ENCODE data around the gene SSR3. TPM values are rescaled to one million over a fixed set of nuclear protein-coding genes. Genes with fewer than 3 reads are reported as not detected.

The SSR3 gene
- total RNA-seq, 1 donor from 2014 or later, result 148 TPM

DNA sequence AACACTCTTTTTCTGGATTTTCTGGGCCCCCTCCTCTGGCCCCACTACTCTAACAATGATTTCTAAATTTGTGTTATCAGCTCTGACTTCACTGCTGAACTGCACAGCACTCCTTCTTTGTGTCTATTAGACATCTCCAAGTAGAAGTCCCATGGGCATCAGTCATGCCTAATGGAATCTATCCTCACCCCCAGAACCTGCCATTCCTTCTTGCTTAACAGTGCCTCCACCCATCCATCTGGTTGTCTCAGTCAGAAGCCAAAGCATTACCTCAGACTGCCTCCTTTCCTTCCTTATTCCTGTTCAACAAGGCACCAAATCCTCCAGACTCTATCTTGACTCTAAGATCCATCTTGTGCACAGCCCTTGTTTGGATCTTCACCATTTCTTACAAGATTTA lies 36.2 kb downstream of the SSR3 start:
- no peak for DNase-seq (ENCODE audit: low spot score)
- Mint-ChIP-seq H3K9me3 (ENCODE audit: unreplicated experiment) (no peaks in the 10 kb centered on the region), H3K36me3 (ENCODE audit: low read depth, unreplicated experiment) (no peaks in the 10 kb centered on the region), H3K4me3 (ENCODE audit: unreplicated experiment) (no peak overlapping the region), H3K27me3 (ENCODE audit: unreplicated experiment) (peaks cover 2% of the 10 kb centered on the region), H3K4me1 (ENCODE audit: unreplicated experiment) (no peaks in the 10 kb centered on the region), H3K27ac (ENCODE audit: unreplicated experiment) (no peak overlapping the region)
- TF ChIP-seq CTCF (IDR thresholded peaks at IDR 0.05; ENCODE audit: unreplicated experiment), result no peak

DNA sequence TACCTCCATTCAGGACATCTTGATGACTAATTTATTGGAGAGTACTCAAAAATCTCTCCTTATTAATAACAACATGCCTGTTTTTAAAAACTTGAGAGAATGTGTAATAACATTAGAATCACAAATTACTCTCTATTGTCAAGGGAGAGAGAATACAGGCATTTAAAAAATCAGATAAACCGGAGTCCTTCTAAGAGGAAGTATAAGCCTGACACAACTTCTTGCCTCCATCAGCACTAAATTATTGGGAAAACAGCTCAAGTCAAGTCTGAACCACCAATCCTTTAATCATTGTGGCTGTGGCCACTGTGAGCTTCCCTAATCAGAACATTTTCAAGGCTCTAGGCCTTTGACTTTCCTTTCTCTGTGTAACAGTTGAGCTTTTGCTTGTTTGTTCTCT lies 38.0 kb downstream of the SSR3 start:
- no peak overlapping the region for H3K27ac Mint-ChIP-seq (ENCODE audit: unreplicated experiment)
- no peaks in the 10 kb centered on the region for H3K36me3 Mint-ChIP-seq (ENCODE audit: low read depth, unreplicated experiment)
- H3K4me3 Mint-ChIP-seq (ENCODE audit: unreplicated experiment), result no peak overlapping the region
- H3K27me3 Mint-ChIP-seq (ENCODE audit: unreplicated experiment), result peaks cover 2% of the 10 kb centered on the region
- no peak for TF ChIP-seq CTCF (IDR thresholded peaks at IDR 0.05; ENCODE audit: unreplicated experiment)
- no peaks in the 10 kb centered on the region for H3K4me1 Mint-ChIP-seq (ENCODE audit: unreplicated experiment)
- H3K9me3 Mint-ChIP-seq (ENCODE audit: unreplicated experiment), result no peaks in the 10 kb centered on the region
- DNase-seq (ENCODE audit: low spot score), result no peak

DNA sequence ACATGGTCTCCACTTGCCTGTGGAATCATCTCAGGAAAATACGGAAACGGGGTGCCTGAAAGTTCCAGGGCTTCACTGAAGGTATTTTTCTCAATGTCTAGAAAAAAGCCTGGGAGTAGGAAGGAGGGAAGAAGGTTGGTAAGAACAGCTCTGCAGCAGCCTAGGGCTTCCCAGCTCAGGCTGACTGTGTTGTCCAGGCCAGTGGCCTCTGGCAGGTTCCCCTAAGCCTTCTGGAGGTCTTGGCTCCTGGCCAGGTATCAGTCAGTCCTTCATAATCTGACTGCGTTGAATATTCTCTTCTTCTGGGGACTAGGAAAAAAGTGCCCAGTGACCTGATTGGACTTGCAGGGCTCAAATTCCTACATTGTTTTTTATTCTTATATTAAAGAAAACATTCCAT lies 38.6 kb downstream of the SSR3 start:
- DNase-seq (ENCODE audit: low spot score), result no peak
- no peaks in the 10 kb centered on the region for H3K36me3 Mint-ChIP-seq (ENCODE audit: low read depth, unreplicated experiment)
- peaks cover 3% of the 10 kb centered on the region for H3K4me1 Mint-ChIP-seq (ENCODE audit: unreplicated experiment)
- H3K9me3 Mint-ChIP-seq (ENCODE audit: unreplicated experiment), result no peaks in the 10 kb centered on the region
- no peak overlapping the region for H3K27ac Mint-ChIP-seq (ENCODE audit: unreplicated experiment)
- no peak for TF ChIP-seq CTCF (IDR thresholded peaks at IDR 0.05; ENCODE audit: unreplicated experiment)
- H3K27me3 Mint-ChIP-seq (ENCODE audit: unreplicated experiment), result peaks cover 2% of the 10 kb centered on the region
- H3K4me3 Mint-ChIP-seq (ENCODE audit: unreplicated experiment), result no peak overlapping the region

DNA sequence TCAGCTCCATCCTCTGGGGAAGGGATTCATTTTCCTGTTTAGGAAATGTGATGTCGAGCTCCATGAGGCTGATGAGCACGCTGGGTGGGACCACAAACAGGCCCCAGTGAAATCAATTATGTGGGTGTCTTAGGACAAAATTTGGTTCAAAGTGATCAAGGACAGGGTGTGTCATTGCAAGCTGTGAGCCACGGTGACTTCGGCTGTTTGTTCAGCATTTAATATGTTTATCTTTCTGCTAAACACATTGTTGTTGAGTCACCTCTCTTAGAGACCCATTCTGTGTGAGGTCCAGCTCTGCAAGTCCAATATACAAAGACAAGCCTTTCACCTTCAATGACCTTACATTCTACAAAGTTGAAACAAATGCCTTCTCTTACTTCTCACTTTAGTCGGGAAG lies 41.3 kb downstream of the SSR3 start:
- no peak for TF ChIP-seq CTCF (IDR thresholded peaks at IDR 0.05; ENCODE audit: unreplicated experiment)
- no peak for DNase-seq (ENCODE audit: low spot score)
- peaks cover 1% of the 10 kb centered on the region for H3K27me3 Mint-ChIP-seq (ENCODE audit: unreplicated experiment)

GRCh38 chr3:156511987-156512677 lies 42.8 kb downstream of the SSR3 start:
- no peaks in the 10 kb centered on the region for H3K9me3 Mint-ChIP-seq (ENCODE audit: unreplicated experiment)
- H3K4me1 Mint-ChIP-seq (ENCODE audit: unreplicated experiment), result peaks cover 4% of the 10 kb centered on the region
- H3K36me3 Mint-ChIP-seq (ENCODE audit: low read depth, unreplicated experiment), result no peaks in the 10 kb centered on the region
- TF ChIP-seq CTCF (IDR thresholded peaks at IDR 0.05; ENCODE audit: unreplicated experiment), result no peak
- no peak overlapping the region for H3K27ac Mint-ChIP-seq (ENCODE audit: unreplicated experiment)
- no peak overlapping the region for H3K4me3 Mint-ChIP-seq (ENCODE audit: unreplicated experiment)
- no peak for DNase-seq (ENCODE audit: low spot score)
- H3K27me3 Mint-ChIP-seq (ENCODE audit: unreplicated experiment), result peaks cover 1% of the 10 kb centered on the region

More for the DNA sequence above, 41.3 kb downstream of the SSR3 start:
- Mint-ChIP-seq H3K27ac (ENCODE audit: unreplicated experiment) (no peak overlapping the region), H3K9me3 (ENCODE audit: unreplicated experiment) (no peaks in the 10 kb centered on the region), H3K4me1 (ENCODE audit: unreplicated experiment) (peaks cover 4% of the 10 kb centered on the region), H3K36me3 (ENCODE audit: low read depth, unreplicated experiment) (no peaks in the 10 kb centered on the region), H3K4me3 (ENCODE audit: unreplicated experiment) (no peak overlapping the region)

All from endothelial cell (in vitro differentiated cells).